HG02943 (cell line): ENCODE measurements around the gene MCTP2.

Experiments used
- ATAC-seq: cut with Tn5 transposase; IDR thresholded peaks from one replicate; pipeline ENCODE4 v1.9.1; 2021; ENCODE audit warnings: mild to moderate bottlenecking, low read depth, moderate library complexity; ENCODE audit not compliant: unreplicated experiment

Gene MCTP2

DNA sequence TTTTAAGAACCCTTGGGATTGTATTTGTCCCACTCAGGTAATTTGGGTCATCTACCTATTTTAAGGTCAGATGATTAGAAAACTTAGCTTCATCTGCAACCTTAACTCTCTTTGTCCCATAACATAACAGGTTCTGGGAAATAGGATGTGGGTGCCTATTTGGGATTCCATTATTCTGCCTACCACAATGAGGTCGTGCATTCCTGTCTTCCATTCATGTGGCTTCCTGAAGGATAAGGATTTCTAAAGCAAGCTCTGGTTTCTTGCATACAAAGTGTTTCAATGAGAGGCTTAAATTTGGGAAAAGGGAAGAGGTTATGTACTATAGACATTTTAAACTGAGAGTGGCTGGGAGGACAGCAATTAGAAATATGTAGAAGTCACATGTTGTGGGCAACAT lies 190.3 kb downstream of the MCTP2 start:
- no peak for ATAC-seq

DNA sequence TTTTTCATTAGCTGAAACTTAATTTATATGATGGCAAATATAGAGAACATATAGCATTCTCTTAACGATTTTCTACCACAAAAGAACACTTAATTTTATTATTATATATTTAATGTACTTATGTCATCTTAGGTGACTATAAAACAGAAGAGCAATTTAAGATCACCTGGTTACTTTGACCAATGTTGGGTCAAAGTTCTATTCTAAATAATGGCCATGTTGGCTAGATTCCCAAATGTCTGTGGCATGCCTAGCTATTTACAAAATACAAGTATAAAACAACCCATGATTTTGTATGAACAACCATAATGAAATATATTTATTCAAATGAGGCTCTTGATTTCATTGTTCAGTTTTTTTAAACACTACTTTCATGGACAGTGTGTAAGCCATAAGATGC lies 200.9 kb downstream of the MCTP2 start:
- no peak for ATAC-seq

DNA sequence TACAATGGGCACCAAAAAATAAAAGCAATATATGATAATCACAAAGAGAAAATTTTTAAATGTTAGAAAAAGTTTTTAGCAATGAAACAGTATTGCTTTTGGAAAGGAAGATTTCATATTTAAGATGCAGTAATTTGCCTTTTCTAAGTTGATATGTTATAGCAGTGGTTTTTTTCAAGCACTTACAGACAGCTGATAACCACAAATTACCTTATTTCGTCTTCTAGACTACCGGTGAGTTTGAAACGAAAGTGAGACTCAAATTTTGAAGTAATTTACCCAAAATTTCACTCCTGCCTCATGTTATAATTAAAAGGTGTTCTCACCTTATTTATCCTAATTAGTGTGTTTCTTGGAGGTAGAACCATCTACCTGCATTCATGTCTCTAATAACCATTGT lies 207.8 kb downstream of the MCTP2 start:
- ATAC-seq: no peak

DNA sequence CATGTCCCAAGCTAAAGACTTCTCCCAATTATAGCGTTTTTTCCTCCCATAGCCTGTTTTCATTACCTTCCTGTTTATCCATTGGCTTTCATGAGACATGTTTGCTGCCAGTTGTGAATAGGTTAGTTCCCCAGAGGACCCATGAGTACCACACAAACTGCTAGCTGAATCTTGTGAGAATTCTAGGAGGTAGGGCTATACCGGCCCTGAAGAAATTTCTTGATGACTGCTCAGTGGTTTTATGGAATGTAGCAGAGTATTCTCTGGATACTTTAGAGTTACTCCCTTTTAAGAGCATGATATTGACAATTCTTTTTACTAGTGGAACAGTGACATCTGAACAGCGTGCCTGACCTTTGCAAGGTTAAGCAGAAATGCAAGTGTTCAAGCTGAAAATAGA lies 210.4 kb downstream of the MCTP2 start:
- no peak for ATAC-seq

DNA sequence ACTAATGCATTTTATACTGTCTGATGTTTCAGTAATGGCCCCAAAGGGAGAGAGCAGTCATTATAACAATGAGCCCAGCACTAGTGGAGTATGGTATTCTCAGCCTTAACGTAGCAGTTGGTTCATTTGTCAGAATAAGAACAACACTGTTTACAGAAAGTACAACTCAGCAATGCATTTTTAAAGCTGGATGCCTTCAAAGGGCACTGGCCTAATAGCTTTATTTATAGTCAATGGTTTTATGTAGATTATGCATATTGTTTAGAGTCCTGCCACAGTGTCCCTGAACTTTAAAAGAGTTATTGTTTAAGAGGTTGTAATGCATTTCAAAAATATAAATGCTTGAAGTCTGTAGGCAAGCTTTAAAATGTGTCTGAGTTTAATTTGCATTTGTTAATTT lies 211.1 kb downstream of the MCTP2 start:
- no peak for ATAC-seq

DNA sequence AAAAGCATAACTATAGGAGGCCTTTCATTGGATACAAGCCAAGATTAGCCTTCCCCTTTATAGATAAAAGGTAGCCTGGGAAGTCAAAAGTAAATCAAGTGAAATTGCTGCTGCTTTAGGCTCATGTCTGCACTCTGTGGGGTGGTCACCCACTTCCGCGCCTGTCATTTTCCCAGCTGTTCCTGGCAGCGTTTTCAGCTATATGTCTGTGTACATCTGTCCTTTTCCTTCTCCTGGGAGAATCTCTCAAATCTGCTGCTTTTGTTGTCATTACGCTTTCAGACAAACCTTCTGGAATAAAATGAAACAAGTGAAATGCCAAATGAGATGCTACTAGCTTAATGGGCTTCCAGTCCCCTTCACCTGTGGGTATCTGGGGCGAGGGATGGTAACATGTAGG lies 211.8 kb downstream of the MCTP2 start:
- no peak for ATAC-seq

DNA sequence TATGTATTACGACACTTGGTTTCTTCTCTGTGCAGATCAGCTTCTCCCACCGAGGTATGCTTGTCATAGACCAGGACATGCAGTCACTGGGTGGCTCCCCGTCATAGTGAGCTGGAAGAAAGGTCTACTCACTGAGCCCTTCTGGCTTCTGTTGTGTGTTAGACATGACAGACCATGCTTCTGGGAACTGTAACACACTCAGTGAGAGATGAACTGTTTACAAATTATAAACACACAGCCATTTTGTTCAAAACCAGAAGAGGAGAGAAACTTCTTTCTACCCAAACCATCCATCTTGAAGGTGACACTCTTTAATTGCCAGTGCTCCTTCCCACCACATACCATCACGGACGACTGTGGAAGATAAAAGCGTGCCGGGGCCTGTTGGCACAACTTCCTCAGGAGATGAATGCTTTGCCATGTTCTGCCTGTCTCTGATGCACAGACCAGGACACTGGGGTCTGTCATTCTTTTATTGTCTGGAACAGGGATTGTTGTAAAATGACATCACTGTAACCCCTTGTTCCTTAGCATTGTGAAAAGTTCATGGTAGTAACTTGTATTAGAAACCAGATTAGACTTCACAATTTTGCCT lies 214.3 kb downstream of the MCTP2 start:
- no peak for ATAC-seq

DNA sequence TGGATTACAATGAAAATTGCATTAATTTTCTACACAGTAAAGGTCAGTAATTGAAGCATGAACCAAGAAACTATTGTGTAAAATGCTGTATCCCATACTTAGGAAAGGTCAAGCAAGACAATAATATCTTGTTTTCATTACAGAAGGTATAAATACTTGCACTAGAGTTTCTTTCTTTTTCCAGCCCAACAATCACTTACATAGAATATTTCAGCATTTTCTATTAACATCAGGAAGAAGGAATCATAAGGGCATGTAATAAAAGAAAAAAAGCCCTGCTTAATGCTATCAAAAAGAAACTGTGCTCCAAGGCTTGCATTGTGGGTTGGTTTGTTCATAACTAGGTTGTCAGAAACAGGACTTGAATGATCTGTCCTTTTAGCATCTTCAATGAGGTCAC lies 215.1 kb downstream of the MCTP2 start:
- ATAC-seq: no peak

DNA sequence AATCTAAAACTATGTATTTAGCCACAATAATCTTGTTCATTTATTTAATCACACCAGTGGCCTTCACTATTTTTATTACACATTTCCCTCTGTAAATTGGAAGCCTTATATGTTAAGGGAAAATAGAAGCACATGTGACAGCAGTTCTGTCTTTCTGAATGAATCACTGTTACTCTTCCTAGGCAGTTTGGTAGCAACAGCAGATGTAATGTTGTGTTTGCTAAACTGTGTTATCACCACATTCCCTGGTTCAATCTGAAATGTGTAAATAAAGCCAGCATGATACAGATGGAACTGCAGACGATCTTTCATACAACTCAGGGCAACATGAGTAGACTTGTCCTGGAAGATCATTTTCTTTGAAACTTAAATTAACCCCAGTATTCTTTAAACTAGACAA lies 220.1 kb downstream of the MCTP2 start:
- no peak for ATAC-seq

DNA sequence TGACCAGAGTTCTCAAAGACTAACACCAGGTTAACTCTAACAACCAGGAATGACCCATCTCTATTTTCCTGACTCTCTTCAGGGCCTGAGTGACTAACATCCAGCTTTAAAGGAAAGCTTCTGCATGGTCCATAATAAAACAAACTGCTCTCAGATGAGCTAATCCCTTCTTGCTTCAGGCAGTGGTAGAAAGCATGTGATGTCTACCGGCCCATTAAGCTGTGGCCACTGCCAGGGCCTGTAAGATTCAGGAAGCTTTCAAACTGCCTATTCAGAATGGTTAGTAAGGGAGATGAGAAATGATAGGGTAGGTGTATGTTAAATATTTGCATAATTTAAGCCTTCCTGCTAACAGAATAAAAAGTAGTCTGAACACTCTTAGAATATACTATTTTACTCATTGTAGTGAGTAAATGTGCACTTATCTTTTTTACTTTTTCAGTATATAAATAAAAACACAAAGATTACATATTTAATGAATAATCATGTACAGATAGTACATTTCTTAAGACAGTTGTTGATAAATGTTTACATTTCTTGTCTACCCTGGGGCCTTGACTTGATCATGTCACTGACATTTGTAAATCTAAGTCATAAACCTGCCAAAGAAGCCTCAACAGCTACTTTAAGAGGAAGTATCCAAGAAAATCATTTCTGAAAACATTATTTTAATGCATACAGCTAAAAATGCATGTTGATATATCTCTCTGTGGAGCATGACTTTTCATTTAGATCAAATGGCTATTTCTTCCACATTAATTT lies 222.0 kb downstream of the MCTP2 start:
- no peak for ATAC-seq

DNA sequence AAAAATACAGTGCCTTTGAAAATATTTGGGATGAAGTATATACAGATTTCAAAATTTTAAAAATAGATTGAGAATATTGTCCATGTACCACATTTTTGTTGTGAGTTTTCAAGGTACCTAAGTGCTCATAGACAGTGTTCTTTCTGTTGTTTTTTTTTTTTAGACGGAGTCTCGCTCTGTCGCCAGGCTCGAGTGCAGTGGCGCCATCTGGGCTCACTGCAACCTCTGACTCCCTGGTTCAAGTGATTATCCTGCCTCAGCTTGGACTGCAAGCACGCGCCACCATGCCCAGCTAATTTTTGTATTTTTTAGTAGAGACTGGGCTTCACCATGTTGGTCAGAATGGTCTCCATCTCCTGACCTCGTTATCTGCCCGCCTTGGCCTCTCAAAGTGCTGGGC lies 223.9 kb downstream of the MCTP2 start:
- no peak for ATAC-seq

DNA sequence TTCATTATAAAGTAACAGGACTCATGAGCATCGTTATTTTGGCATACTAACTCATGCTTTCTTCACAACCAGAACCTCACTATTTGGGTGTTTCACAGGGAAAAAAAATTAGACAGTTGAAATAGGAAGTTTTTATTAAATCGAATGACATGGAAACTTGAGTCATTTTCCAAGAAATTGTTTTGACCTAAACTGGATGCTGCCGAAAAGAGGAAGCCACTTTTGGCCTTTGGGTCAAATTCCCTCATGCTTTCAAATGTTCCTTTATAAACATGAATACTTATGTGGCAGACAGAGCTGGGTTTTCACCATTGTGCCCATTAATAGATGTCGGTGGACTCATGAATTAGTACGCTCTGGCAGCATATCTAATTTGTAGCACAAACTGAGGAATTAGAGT lies 224.9 kb downstream of the MCTP2 start:
- ATAC-seq: no peak

DNA sequence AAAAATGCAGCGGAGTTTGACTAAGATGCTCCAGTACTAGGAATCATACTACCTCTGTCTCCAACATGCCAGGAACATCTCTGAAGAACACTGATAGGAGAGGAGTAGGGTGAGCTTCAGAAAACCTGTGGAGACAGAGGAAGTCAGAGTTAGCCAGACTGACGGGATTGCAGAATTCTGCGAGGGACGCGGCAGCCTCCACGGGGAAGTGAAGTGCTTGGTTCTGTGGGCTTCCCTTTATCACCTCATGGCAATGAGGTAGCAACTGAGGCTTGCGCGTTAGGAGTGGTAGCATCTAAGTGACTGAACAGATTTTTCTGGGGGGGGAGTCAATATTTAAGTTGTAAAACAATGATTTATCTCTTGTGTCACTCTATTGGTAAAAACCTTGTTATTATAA lies 226.3 kb downstream of the MCTP2 start:
- no peak for ATAC-seq

DNA sequence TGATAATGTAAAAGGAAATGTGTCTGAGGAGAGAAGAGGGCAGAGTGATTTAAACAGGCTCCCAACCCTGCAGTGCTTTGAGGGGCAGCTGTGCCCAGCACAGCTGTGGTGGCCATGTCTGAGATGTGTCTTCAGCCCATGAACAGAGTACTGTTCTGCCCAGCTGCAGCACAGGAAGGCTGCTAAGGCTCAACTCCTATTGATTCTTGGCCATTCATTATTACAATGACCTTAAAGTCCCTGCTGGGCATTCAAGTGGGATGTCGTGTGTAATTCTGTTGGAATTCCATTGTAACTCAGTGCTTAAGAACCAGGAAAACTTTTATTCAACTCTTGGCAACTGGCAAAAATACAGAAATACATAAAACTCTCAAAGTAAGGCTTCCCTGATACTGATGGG lies 229.3 kb downstream of the MCTP2 start:
- ATAC-seq: no peak

DNA sequence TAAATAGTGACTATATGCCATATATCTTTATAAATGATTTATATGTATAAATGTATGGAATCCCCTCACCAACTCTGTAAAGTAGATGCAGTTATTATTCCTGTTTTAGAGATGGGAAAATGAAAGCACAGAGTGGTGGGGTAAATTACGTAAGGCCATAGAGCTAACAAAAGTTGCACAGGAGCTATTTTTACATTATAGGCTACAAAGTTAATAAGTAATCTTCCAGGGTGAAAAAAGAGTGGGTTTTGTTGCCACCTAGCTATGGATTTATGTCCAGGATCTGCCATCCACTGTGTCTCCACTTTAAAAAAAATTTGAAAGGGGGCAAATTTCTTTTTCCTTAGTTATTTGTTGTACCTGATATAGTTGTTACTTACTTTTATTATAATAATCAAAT lies 235.7 kb downstream of the MCTP2 start:
- ATAC-seq: no peak

DNA sequence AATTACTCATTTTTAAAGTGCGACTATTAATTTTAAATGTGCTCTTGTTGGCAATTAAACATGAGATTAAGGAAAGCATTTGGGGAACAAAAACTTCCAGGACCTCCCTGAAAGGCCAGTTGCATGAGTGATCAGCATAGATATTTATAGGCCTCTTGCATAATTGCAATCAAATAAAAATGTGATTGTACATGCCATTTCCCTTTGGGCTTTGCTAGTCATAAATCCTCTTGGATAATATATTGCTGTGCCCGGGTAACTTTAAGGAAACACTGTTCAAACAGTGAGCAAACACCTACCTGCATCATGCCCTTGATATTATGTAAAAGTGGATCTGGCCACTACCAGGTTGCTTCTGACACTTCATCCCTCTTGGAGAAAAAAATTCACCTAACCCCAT lies 239.1 kb downstream of the MCTP2 start:
- no peak for ATAC-seq

DNA sequence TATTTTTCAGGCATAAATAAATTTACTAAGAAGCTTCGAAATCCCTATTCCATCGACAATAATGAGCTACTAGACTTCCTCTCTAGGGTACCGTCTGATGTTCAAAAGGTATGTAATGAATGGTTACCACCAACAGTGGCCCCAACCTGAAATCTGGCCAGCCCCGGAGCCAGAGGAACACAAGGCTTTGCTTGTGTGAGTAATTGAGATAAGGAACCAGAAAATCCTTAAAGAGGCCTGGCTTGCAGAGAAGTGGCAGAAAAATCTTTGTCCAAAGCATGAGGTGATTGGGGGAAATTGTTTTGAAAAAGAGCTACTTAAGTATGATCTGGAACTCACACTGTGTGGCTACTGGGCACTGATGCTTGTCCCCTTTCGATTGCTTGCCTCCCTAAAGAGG lies 245.3 kb downstream of the MCTP2 start:
- no peak for ATAC-seq

DNA sequence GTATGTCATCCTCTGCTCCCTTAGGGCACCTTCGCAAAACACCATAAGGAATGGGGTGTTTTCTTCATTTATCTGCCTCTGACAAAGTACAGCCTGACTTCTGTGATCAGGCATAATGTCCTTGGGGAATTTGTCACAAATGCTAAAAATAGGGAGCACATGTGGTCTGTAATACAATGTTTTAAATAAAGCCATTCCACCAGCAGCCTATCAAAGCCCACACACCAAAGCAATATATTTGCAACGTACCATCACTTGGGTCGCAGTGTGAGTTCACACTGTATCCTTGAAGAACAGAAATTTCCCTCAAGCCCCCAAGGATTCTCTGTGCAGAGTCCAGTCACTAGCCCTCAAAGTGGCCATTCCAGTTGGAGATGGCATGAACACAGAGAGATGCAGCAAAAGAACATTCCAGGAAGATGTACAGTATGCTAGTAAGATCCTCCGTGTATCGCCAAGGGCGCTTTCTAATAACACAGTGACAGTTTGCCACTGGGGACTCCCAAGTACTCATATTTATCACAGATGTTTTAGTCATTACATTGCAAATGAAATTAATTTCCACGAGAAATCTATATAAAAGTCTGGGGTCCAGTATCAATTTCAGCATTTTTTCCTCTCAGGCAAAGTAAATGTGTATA lies 246.7 kb downstream of the MCTP2 start:
- no peak for ATAC-seq

DNA sequence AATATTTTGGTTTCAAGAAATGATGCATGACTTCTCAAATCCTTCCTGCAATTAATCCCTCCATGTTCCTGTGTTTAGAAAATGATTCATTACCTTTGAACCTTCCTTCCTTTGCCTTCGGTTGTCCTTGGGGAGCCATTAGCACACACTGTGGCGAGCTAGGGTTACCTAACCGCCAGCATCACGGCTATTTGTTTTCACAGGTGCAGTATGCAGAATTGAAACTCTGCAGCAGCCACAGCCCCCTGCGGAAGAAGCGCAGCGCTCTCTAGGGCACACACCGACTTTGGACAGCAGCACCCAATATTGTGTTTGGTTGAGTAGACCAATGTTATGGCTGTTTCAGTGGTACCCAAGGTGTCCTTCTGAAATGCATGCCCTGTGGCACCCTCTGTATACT lies 247.4 kb downstream of the MCTP2 start:
- ATAC-seq: peak; percentile 77

DNA sequence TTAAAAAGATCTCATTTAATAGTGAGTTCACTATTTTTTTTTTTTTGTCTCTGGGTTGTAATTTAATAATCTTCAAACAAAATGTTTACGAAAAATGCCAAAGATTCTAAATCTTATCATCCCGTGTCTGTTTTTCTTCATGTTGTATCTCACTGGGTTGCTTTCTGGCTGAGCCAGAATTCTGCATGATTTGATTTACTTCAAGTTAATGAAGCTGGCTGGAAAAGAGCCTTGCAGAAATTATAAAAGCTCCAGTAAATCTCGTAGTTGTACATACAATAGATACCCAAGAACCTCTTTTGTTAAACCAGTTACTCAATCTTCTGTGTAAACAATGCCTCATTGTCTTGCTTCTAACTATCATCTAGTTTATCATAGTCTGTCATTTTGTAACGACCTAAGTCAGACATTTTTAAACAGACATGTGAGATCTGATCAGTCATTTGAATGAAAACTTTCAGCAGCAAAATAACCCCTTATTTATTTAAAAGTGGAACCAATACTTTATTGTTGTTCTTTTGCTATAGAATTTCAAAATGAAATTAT lies 249.0 kb downstream of the MCTP2 start:
- ATAC-seq: no peak

DNA sequence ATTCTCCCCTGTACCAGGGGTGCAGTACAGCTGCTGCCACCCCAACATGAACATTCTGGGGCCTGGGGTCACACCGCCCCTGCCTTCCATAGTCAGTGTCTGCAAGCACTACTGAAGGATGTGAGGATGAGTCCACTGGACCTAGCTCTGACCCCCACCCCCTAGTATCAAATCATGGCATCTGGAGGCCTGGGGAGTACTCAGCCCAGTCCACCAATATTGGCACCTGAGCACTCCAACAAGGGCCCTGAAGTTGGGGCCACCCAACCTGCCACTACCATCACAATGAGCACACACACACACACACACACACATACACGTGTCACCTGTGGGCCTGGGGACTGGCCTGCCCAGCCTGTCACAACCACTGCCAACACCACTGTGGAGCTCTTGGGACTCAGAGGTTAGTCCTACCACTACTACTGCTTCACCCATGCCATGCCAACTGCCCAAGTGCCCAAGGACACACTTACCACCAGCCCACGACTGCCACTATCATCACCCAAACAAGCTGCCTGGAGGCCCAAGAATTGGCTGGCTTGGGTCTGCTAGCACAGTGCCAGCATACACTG lies 253.9 kb downstream of the MCTP2 start:
- no peak for ATAC-seq
